Measurements from ENCODE around the gene ENPP7. TPM values are rescaled to one million over a fixed set of nuclear protein-coding genes. Genes with fewer than 3 reads are reported as not detected.
A peak's percentile ranks its signal among the peaks of the same experiment; 100 is the strongest.

The ENPP7 gene
- total RNA-seq, 1 donor from 2014 or later = not detected

DNA sequence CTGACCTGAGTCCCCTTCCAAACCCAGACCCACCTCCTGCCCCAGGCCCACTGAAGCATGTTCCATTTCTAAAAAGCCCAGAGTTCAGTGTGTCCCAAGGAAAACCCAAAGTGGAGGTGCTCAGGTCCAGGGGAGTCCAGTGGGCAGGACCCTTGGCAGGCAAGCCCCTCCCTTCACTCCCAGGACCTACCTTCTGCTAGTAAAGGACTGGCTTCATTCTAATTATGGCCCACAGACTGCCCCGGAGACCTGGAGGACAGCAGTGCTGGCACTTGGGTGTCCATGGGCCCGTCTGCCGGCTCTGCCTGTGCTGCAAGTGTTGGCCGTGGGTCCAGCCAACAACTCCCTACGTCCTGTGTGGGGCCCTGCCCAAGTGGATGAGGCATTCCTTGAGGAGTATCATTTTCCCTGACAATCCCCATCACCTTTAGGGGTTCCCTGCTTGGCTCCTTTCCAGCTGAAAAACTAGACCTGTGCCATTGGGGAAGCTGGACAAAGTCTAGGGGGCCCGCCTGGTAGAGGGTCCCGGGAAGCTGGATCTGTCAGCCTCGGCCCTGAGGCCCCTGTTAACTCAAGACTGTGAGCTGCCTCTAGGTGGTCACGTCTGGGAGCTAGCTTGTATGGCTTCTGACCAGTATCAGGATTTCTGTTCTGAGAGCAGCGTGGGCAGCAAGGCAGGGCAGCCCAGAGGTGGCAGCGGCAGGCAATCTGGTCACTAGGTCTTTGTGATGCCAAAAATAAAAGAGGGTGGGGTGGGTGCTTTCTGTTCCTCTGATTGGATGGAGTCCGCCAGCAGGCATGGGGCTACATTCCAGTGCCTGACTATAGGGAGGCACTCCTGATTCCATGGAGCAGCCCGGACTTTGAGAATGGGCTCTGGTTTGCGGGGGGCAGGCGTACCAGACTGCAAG, 55.4 kb downstream of the ENPP7 start:
- Mint-ChIP-seq H3K36me3 (peaks cover 18% of the 10 kb centered on the region), H3K4me1 (peaks cover 11% of the 10 kb centered on the region), H3K27ac (no peak overlapping the region), H3K27me3 (ENCODE audit: low read depth) (peaks cover 46% of the 10 kb centered on the region), H3K9me3 (no peaks in the 10 kb centered on the region), H3K4me3 (no peak overlapping the region)
- TF ChIP-seq, protein P1, sequence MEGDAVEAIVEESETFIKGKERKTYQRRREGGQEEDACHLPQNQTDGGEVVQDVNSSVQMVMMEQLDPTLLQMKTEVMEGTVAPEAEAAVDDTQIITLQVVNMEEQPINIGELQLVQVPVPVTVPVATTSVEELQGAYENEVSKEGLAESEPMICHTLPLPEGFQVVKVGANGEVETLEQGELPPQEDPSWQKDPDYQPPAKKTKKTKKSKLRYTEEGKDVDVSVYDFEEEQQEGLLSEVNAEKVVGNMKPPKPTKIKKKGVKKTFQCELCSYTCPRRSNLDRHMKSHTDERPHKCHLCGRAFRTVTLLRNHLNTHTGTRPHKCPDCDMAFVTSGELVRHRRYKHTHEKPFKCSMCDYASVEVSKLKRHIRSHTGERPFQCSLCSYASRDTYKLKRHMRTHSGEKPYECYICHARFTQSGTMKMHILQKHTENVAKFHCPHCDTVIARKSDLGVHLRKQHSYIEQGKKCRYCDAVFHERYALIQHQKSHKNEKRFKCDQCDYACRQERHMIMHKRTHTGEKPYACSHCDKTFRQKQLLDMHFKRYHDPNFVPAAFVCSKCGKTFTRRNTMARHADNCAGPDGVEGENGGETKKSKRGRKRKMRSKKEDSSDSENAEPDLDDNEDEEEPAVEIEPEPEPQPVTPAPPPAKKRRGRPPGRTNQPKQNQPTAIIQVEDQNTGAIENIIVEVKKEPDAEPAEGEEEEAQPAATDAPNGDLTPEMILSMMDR (IDR thresholded peaks at IDR 0.05; ENCODE audit: unreplicated experiment) = no peak
- DNase-seq (ENCODE audit: low spot score in 2 of 2, unreplicated experiment in 2 of 2) = no peak

DNA sequence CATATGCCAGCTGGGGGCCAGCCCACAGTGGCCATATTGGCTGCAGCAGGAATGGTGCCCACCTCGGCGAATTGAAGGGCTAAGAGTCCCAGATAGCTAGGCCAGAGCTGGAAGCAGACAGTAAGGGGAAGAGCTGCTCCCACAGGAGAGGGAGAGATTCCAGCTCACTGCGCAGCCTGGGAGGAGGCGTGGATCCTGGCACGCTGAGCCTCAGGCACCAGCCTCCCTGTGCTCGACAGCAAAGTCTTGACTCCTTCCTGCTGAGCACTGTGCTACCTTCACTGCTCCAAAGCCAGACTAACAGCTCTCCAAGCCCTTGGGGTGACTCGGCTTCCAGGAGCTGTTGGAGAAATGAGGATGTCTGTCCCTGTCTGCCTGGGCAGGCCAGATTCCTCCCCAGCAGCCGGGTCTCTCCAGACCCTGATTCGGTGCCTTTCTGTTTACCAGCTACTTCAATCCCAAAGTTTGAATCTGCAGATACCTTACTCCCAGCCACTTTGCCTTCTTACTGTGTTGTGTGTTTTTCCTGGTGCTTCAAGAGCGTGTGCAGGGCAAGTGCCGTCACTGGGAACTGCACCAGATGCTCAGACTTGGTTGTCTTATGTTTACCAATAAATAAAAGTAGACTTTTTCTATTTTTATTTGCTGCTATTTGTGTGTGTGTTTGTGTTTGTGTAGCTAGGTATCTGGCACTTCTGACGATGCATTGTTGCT, 56.3 kb downstream of the ENPP7 start:
- Mint-ChIP-seq H3K27me3 (ENCODE audit: low read depth) (peaks cover 56% of the 10 kb centered on the region), H3K4me3 (no peak overlapping the region), H3K36me3 (peaks cover 14% of the 10 kb centered on the region), H3K27ac (no peak overlapping the region), H3K9me3 (no peaks in the 10 kb centered on the region), H3K4me1 (peaks cover 15% of the 10 kb centered on the region)
- DNase-seq (ENCODE audit: low spot score in 2 of 2, unreplicated experiment in 2 of 2) = no peak
- TF ChIP-seq, protein P1 (IDR thresholded peaks at IDR 0.05; ENCODE audit: unreplicated experiment) = no peak

DNA sequence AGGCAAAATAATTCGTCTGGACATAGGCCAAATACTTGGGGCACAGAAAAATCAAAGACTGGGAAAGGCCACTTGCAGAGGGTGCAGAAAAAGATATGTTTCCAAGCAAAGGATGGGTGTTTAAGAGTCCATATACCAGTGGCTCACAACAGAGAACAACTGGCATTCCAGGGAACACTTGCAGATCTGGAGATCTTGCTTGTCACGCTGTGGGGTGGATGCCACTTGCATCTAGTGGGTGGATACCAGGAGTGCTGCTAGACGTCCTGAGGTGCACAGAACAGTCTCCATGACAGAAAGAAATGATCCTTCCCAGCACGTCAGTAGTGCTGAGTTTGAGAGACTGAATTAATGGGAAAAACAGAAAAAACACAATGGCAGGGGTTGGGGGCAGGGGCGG, 57.7 kb downstream of the ENPP7 start:
- no peak for DNase-seq (ENCODE audit: low spot score in 2 of 2, unreplicated experiment in 2 of 2)
- Mint-ChIP-seq H3K9me3 (no peaks in the 10 kb centered on the region), H3K27ac (no peak overlapping the region), H3K27me3 (ENCODE audit: low read depth) (peaks cover 61% of the 10 kb centered on the region), H3K36me3 (peaks cover 8% of the 10 kb centered on the region), H3K4me3 (no peak overlapping the region), H3K4me1 (peaks cover 21% of the 10 kb centered on the region)
- TF ChIP-seq, protein P1 (IDR thresholded peaks at IDR 0.05; ENCODE audit: unreplicated experiment) = no peak

DNA sequence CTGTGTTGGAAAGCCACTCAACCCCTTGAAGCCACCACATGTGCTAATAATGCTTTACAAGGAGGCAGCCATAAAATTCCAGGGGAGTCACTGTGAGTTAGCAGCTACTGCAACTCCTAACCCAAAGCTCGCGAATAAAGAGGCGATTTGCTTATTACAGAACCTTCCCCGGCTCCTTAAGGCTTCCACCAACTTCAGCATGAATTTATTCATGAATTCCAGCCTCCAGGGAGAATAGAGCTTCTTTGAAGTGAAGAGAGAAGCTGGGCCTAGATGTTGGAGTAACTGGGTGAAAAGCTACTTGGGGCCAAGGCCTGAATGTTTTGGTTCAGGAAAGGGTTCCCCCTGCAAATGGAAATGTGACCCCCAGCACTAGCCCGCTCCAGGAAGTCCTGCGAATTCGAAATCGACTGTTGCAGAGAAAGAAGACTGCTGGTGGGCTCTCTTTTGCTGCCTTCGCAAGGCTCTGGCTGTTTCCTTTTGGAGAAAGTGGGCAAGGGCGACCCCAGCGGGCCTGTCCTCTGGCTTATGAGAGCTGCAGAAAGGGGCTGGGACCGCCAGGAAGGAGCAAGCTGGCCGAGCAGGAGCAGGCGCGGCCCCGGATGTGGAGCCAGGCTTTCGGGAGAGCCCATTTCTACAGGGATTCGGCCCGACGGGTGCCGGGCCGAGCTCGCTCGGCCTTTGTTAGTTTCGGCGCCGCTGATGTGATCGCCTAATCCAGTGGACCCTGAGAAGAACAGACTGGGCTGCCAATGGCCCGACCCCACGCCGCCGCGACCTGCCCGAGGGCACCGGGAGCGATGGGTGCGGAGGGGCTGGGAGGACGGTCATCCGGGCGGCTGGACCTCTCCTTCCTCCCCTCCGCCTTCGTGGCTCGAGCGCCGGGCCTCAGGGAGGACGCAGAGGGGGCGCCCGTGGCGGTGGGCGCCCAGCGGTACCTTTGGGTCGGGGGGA, 58.5 kb downstream of the ENPP7 start:
- H3K27me3 Mint-ChIP-seq (ENCODE audit: low read depth) = peaks cover 61% of the 10 kb centered on the region
- peaks cover 27% of the 10 kb centered on the region for H3K4me1 Mint-ChIP-seq
- TF ChIP-seq, protein P1 (IDR thresholded peaks at IDR 0.05; ENCODE audit: unreplicated experiment) = no peak
- H3K4me3 Mint-ChIP-seq = peak overlapping the region; percentile 49
- no peak for DNase-seq (ENCODE audit: low spot score in 2 of 2, unreplicated experiment in 2 of 2)
- H3K27ac Mint-ChIP-seq = no peak overlapping the region
- peaks cover 5% of the 10 kb centered on the region for H3K36me3 Mint-ChIP-seq
- H3K9me3 Mint-ChIP-seq = no peaks in the 10 kb centered on the region
